Activated CD4-positive, alpha-beta memory T cell treated with anti-CD3 and anti-CD28 coated beads for 36 hours (primary cell): ENCODE data around the gene MFAP1. TPM values are rescaled to one million over a fixed set of nuclear protein-coding genes. Genes with fewer than 3 reads are reported as not detected.
A peak's percentile ranks its signal among the peaks of the same experiment; 100 is the strongest.
"Not testable (repeated sequence)": the region's sequence is repeated elsewhere in the genome, so short reads cannot be mapped to it uniquely, and the experiment has no call there.

Experiments used
- CTCF ChIA-PET: fragments of 350-600 bp; sonication (Branson Sonifier 250); formaldehyde crosslinking; loops from one replicate; lab custom pipeline; 2021; ENCODE audit warnings: antibody characterized with exemption, inconsistent platforms; lab: Charles Lee
- POLR2A ChIA-PET: fragments of 350-600 bp; sonication (Branson Sonifier 250); formaldehyde crosslinking; loops from one replicate; lab custom pipeline; 2021; ENCODE audit warnings: antibody characterized with exemption; lab: Charles Lee
- DNase-seq: peaks from one replicate; pipeline ENCODE4 v3.0.0-alpha.2; 2020
- H3K27ac Mint-ChIP-seq: one replicate; pipeline ENCODE4 v1.8.0; 2021; ENCODE audit warnings: mixed read lengths
- H3K27me3 Mint-ChIP-seq: one replicate; pipeline ENCODE4 v1.8.0; 2021; ENCODE audit warnings: mixed read lengths
- H3K36me3 Mint-ChIP-seq: one replicate; pipeline ENCODE4 v1.8.0; 2021; ENCODE audit warnings: mixed read lengths
- H3K4me1 Mint-ChIP-seq: one replicate; pipeline ENCODE4 v1.8.0; 2021; ENCODE audit warnings: low read depth, mixed read lengths
- H3K4me3 Mint-ChIP-seq: one replicate; pipeline ENCODE4 v1.8.0; 2021; ENCODE audit warnings: mild to moderate bottlenecking, mixed read lengths
- H3K9me3 Mint-ChIP-seq: one replicate; pipeline ENCODE4 v1.8.0; 2021; ENCODE audit warnings: mixed read lengths
- intact Hi-C: fragments of 100-400 bp; cut with micrococcal nuclease; formaldehyde crosslinking; loops from one replicate; pipeline ENCODE4 v1.15.1; 2023
- total RNA-seq, 2 experiments: library from RNA; stranded (reverse); gene quantifications; one replicate each; pipeline ENCODE4 v1.2.3, GENCODE V29; 2021

Gene MFAP1, protein sequence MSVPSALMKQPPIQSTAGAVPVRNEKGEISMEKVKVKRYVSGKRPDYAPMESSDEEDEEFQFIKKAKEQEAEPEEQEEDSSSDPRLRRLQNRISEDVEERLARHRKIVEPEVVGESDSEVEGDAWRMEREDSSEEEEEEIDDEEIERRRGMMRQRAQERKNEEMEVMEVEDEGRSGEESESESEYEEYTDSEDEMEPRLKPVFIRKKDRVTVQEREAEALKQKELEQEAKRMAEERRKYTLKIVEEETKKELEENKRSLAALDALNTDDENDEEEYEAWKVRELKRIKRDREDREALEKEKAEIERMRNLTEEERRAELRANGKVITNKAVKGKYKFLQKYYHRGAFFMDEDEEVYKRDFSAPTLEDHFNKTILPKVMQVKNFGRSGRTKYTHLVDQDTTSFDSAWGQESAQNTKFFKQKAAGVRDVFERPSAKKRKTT
- total RNA-seq, result 10 to 100 TPM; 37.2 to 38.0 TPM

DNA sequence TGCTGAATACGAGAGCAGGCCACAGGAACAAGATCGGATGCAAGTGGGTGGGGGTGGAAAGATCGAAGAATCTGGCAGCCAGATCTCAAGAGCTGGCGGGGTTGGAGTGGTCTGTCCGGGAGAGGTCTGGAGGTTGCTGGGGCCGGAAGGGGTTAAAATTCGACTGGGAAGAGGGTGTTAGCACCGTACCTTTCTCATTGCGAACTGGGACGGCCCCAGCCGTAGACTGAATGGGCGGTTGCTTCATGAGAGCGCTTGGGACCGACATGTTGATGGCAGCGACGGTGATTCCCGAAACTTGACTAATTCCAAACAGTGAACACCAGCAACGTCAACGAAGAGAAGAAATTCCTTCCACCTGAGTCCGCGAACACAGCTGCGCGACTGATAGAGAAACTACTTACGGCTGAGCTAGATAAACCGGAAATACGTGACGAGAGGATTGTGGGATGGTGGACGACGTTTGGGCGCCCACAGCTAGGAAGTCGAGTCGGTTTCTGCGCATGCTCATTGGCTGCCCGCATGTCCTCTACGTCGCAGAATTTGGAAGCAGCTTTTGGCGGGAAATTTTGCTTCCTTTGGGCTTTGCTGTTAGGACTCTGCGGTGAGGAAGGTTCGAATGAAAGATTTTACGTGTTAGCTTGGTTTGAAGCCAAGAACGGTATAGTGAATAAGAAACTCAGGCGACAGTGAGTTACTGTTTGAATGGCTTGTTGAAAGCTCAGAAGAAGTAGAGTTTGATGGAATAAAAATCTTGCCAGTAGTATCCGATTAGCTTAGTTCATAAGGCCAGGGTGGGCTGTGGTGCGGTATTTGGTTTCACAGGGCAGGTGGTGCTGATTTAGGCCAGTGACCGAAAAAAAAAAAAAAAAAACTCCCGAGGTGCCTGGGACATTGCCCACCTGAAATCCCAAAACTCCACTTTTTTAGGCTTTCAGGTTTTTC, at the start of gene MFAP1:
MFAP1 (minus strand) TSS at position 389 of the 945 bp plus-strand sequence; CDS start at position 268, 121 bp downstream.
- H3K4me3 Mint-ChIP-seq, result peak within 1 kb of the TSS; percentile 99
- no peaks in the 10 kb centered on the region for H3K27me3 Mint-ChIP-seq
- H3K27ac Mint-ChIP-seq, result peak within 1 kb of the TSS; percentile 97
- CTCF ChIA-PET, result interaction anchor here (0.6 to 1.2 kb wide), 3 partner anchors 33 to 383 kb away, joined by 3 read pairs; no protein-coding TSS in a partner anchor
- POLR2A ChIA-PET, result interaction anchor here (1.0 to 1.7 kb wide), 7 partner anchors 12 to 904 kb away, joined by 3 to 17 read pairs (median 5); partner anchors contain the start of genes ELL3, HYPK, SERF2 and SERINC4
- peak; percentile 96 for DNase-seq
- peaks cover 32% of the 10 kb centered on the region for H3K36me3 Mint-ChIP-seq
- no peaks in the 10 kb centered on the region for H3K9me3 Mint-ChIP-seq
- H3K4me1 Mint-ChIP-seq, result peaks cover 56% of the 10 kb centered on the region
- intact Hi-C loops, result loop anchor here (1.0 to 10.0 kb wide), 8 partner anchors 24 to 1580 kb away; partner anchors contain the start of genes CTDSPL2, EIF3J, GOLM2 and HYPK

DNA sequence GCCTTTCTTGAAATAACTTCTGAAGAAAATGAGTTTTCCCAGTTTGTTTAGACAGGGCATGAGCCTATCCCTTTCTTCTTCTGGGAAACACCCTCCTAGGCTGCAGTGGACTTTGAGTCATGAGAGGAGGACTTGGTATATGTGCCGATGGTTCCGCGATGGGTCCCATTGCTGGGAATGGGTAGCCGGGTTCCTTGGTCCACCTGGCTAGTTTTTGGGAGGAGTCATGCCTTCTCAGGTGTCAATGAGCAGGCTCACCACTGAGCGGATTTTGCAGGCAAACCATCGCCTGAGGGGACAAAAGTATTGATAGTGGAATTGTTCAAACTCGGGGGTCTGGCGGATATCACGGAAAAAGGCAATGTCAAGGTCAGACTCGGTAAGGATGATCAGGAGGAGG, 49.2 kb upstream of the MFAP1 start:
- Mint-ChIP-seq H3K36me3 (peaks cover 41% of the 10 kb centered on the region), H3K4me1 (no peaks in the 10 kb centered on the region), H3K9me3 (no peaks in the 10 kb centered on the region), H3K27me3 (no peaks in the 10 kb centered on the region), H3K27ac (no peak overlapping the region), H3K4me3 (no peak overlapping the region)
- DNase-seq, result no peak
- intact Hi-C loops, result no loop called here
- ChIA-PET CTCF (no interaction called here), POLR2A (no interaction called here)

DNA sequence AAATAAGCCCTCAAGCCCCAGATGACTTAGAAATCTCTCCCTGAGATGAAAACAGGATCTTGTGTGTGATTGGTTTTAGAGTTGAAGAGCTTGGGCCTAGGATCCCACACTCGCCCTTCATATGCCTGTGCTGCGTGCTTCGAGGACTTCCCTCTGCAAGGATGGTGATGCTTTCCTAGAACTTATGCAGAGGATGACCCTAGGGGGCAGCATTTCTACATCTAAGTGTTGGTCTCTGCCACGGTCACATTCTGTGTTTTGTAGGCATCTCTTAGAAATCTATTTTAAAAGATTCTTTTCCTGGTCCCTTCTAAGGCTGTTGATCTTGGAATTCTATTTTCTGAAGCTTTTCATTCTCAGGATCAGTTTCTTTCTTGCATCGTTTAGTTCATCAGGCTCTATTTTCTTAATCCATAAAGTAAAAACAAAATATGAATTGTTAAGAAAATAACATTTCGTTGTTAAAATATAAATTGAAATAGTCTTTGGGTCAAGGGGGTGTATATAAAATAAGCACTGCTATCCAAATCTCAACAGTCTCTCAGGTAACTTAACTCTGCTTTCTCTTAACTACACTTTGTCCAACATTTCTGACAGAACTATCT, 48.0 kb upstream of the MFAP1 start:
- POLR2A ChIA-PET, result no interaction called here
- Mint-ChIP-seq H3K4me3 (no peak overlapping the region), H3K27ac (no peak overlapping the region), H3K9me3 (no peaks in the 10 kb centered on the region), H3K36me3 (peaks cover 38% of the 10 kb centered on the region), H3K27me3 (no peaks in the 10 kb centered on the region), H3K4me1 (no peaks in the 10 kb centered on the region)
- CTCF ChIA-PET, result interaction anchor here (1.4 kb wide), 1 partner anchor 12 kb away, joined by 4 read pairs; no protein-coding TSS in a partner anchor
- DNase-seq, result no peak
- intact Hi-C loops, result no loop called here

DNA sequence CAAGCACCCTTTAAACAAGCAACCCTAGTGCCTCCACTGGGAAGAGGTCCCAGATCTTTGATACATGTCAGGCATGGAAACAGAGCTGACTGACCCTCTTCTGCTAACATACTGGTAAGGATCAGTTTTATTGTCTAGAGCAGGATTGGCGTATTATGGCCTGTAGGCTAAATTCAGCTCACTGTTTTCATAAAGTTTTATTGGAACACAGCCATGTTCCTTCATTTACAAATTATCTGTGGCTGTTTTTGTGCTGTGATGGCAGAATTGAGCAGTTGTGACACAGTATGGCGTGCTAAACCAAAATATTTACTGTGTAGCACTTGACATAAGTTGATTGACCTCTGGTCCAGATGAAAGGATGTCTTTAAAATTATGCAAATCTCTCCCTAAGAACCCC, 47.3 kb upstream of the MFAP1 start:
- DNase-seq, result no peak
- CTCF ChIA-PET, result interaction anchor here (1.4 kb wide), 1 partner anchor 11 kb away, joined by 4 read pairs; no protein-coding TSS in a partner anchor
- Mint-ChIP-seq H3K27ac (no peak overlapping the region), H3K4me1 (no peaks in the 10 kb centered on the region), H3K4me3 (no peak overlapping the region), H3K36me3 (peaks cover 42% of the 10 kb centered on the region), H3K27me3 (no peaks in the 10 kb centered on the region), H3K9me3 (no peaks in the 10 kb centered on the region)
- POLR2A ChIA-PET, result no interaction called here
- intact Hi-C loops, result no loop called here

DNA sequence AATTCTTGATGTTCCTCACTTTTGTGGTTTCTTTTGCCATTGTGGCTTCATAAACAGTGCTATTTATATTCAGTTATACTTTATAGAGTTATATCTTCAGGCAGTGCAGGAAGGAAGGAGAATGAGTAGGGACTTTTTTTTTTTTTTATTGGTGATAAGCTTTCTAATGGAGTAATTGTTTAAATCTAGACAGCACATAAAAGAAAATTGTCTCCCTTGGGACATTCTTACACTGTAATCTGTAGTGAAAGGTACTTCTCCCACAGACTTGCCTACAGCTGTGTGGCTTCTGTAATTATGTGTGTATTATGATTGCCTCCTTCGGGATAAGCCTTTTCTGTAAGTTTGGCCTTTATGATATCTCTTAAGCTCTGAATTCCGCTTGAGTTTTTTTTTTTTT, 43.9 kb upstream of the MFAP1 start:
- Mint-ChIP-seq H3K27ac (no peak overlapping the region), H3K9me3 (no peaks in the 10 kb centered on the region), H3K4me1 (no peaks in the 10 kb centered on the region), H3K4me3 (no peak overlapping the region), H3K27me3 (no peaks in the 10 kb centered on the region), H3K36me3 (peaks cover 42% of the 10 kb centered on the region)
- no peak for DNase-seq
- intact Hi-C loops, result no loop called here
- CTCF ChIA-PET, result interaction anchor here (0.6 to 1.6 kb wide), 2 partner anchors 201 to 378 kb away, joined by 3 read pairs; no protein-coding TSS in a partner anchor
- POLR2A ChIA-PET, result no interaction called here

DNA sequence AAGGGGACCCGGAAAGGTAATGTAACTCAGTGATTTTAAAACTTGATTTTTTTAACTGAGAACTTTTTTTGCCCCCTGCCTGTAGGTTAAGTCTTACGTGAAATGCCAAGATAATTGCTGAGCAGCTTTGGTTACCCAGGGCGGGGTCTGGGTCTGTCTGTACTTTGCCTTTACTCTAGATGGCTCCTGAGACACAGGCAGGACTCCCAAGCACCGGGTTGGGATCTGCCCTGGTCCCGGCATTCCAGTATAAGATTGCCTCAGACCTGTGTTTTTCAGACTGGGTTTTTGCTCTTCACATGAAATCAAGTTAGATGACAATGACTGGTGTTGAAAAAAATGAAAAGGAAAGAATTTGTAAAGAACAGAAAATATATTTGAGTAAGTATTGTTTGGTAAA, 42.6 kb upstream of the MFAP1 start:
- ChIA-PET POLR2A (no interaction called here), CTCF (interaction anchor here (1.6 kb wide), 1 partner anchor 203 kb away, joined by 3 read pairs; no protein-coding TSS in a partner anchor)
- Mint-ChIP-seq H3K27me3 (no peaks in the 10 kb centered on the region), H3K4me1 (no peaks in the 10 kb centered on the region), H3K36me3 (peaks cover 35% of the 10 kb centered on the region), H3K4me3 (no peak overlapping the region), H3K9me3 (no peaks in the 10 kb centered on the region), H3K27ac (no peak overlapping the region)
- intact Hi-C loops, result no loop called here
- no peak for DNase-seq

DNA sequence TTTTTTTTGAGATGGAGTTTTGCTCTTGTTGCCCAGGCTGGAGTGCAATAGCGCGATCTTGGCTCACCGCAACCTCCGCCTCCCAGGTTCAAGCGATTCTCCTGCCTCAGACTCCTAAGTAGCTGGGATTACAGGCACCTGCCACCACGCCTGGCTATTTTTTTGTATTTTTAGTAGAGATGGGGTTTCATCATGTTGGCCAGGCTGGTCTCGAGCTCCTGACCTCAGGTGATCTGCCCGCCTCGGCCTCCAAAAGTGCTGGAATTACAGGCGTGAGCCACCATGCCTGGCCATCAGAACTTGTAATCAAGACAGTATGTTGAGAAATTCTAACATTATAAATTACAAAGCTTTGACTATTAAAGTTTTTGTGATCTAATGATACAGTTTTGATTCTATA, 42.1 kb upstream of the MFAP1 start:
- H3K9me3 Mint-ChIP-seq, H3K27me3 Mint-ChIP-seq, intact Hi-C loops, CTCF ChIA-PET, H3K4me1 Mint-ChIP-seq, H3K27ac Mint-ChIP-seq, POLR2A ChIA-PET, DNase-seq, H3K4me3 Mint-ChIP-seq: not testable (repeated sequence)
- H3K36me3 Mint-ChIP-seq, result peaks cover 32% of the 10 kb centered on the region

DNA sequence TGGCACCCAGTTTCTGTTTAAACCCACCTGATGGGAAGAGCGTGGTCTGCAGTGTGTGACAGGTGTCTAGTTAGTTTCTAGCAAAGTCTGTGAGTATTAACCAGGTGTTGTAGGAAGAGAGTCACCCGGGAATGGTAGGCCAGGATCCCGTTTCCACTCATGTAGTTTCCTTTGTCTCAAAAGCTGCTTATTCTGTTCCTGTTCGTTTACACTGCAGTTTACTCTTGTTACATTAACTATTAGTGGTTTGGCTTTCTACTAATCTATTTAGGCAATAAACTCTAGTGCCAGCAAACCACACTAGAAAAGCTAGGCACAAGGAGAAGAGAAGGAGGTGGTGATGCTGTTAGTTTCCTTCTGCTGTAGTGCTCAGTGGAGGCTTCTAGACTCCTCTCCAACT, 35.1 kb upstream of the MFAP1 start:
- no peak for DNase-seq
- H3K36me3 Mint-ChIP-seq, result peaks cover 46% of the 10 kb centered on the region
- H3K4me1 Mint-ChIP-seq, result no peaks in the 10 kb centered on the region
- POLR2A ChIA-PET, result no interaction called here
- H3K4me3 Mint-ChIP-seq, result no peak overlapping the region
- intact Hi-C loops, result no loop called here
- CTCF ChIA-PET, result interaction anchor here (1.2 kb wide), 1 partner anchor 16 kb away, joined by 4 read pairs; no protein-coding TSS in a partner anchor
- no peak overlapping the region for H3K27ac Mint-ChIP-seq
- no peaks in the 10 kb centered on the region for H3K27me3 Mint-ChIP-seq
- no peaks in the 10 kb centered on the region for H3K9me3 Mint-ChIP-seq

DNA sequence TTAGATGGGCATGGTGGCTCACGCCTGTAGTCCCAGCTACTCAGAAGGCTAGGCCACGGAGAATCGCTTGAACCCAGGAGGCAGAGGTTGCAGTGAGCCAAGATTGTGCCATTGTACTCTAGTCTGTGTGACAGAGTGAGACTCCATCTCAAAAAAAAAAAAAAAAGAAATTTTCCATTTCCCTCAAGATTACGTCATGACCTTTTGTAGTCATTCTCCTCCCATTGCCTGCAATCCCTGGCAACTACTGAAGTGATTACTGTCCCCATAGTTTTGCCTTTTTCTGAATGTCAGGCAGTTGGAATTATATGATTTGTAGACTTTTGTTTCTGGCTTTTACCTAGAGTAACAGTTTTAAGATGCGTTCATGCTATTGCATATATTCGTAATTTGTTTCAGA, 30.3 kb upstream of the MFAP1 start:
- no peak for DNase-seq
- Mint-ChIP-seq H3K36me3 (peaks cover 63% of the 10 kb centered on the region), H3K27me3 (no peaks in the 10 kb centered on the region), H3K27ac (no peak overlapping the region), H3K4me3 (no peak overlapping the region), H3K9me3 (no peaks in the 10 kb centered on the region), H3K4me1 (no peaks in the 10 kb centered on the region)
- ChIA-PET CTCF (no interaction called here), POLR2A (interaction anchor here (0.8 kb wide), 1 partner anchor 27 kb away, joined by 3 read pairs; no protein-coding TSS in a partner anchor)
- intact Hi-C loops, result no loop called here

DNA sequence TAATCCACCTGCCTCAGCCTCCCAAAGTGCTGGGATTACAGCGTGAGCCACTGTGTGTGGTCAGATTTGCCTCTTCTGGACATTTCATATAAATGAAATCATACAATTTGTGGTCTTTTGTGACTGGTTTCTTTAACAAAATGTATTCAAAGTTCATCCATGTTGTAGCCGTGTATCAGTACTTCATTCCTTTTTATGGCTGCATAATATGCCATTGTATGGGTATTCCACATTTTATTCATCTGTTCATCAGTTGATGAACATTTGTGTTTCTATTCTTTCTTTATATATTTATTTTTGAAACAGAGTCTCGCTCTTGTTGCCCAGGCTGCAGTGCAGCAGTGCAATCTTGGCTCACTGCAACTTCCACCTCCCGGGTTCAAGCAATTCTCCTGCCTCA, 28.1 kb upstream of the MFAP1 start:
- intact Hi-C loops, result no loop called here
- H3K4me3 Mint-ChIP-seq, result no peak overlapping the region
- H3K36me3 Mint-ChIP-seq, result peaks cover 58% of the 10 kb centered on the region

DNA sequence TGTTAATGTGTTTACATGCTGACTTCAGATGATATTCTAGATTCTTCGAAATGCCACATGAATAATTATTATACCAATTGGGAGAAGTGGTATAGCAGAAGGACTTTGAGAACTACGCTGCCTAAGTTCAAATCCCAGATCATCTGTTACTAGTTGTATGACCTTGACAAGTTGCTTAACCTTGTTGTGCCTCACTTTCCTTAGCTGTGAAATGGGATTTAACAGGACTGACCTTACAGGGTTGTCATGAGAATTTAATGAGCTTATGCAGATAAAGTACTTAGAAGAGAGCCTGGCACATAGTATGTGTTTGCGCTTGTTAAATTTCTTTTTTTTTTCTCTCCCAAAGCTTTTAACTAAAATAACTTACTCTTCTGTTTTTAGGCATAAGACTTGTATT, 26.8 kb upstream of the MFAP1 start:
- intact Hi-C loops, result no loop called here
- no peaks in the 10 kb centered on the region for H3K27me3 Mint-ChIP-seq
- H3K36me3 Mint-ChIP-seq, result peaks cover 50% of the 10 kb centered on the region
- no peaks in the 10 kb centered on the region for H3K4me1 Mint-ChIP-seq
- H3K9me3 Mint-ChIP-seq, result no peaks in the 10 kb centered on the region
- H3K4me3 Mint-ChIP-seq, result no peak overlapping the region
- no peak overlapping the region for H3K27ac Mint-ChIP-seq
- POLR2A ChIA-PET, result interaction anchor here (0.9 kb wide), 1 partner anchor 10 kb away, joined by 3 read pairs; no protein-coding TSS in a partner anchor
- CTCF ChIA-PET, result interaction anchor here (0.7 kb wide), 1 partner anchor 223 kb away, joined by 3 read pairs; no protein-coding TSS in a partner anchor
- no peak for DNase-seq

More for the DNA sequence above, 28.1 kb upstream of the MFAP1 start:
- no peaks in the 10 kb centered on the region for H3K4me1 Mint-ChIP-seq
- ChIA-PET CTCF (interaction anchor here (0.8 kb wide), 1 partner anchor 465 kb away, joined by 3 read pairs; no protein-coding TSS in a partner anchor), POLR2A (no interaction called here)
- no peak for DNase-seq
- no peak overlapping the region for H3K27ac Mint-ChIP-seq
- no peaks in the 10 kb centered on the region for H3K27me3 Mint-ChIP-seq
- no peaks in the 10 kb centered on the region for H3K9me3 Mint-ChIP-seq
